Ishikawa (cell line): ENCODE data around the gene TRPV4.

Experiments
- CEBPB ChIP-seq: IDR thresholded peaks from 2 replicates; pipeline ENCODE4 v1.6.1; 2012
- CREB1 ChIP-seq: IDR thresholded peaks from 2 replicates; pipeline ENCODE4 v1.6.1; 2012; ENCODE audit warnings: low read depth
- EGR1 ChIP-seq: IDR thresholded peaks from 2 replicates; pipeline ENCODE4 v1.6.1; 2012
- EP300 ChIP-seq: IDR thresholded peaks from 2 replicates; pipeline ENCODE4 v1.6.1; 2012; ENCODE audit warnings: borderline replicate concordance
- FOXM1 ChIP-seq: IDR thresholded peaks from 2 replicates; pipeline ENCODE4 v1.6.1; 2012; ENCODE audit warnings: low read depth, borderline replicate concordance
- NFIC ChIP-seq: IDR thresholded peaks from 2 replicates; pipeline ENCODE4 v1.6.1; 2012
- RAD21 ChIP-seq: IDR thresholded peaks from 2 replicates; pipeline ENCODE4 v1.6.1; 2012; ENCODE audit warnings: low read depth
- TAF1 ChIP-seq: IDR thresholded peaks from 2 replicates; pipeline ENCODE4 v1.6.1; 2012; ENCODE audit warnings: low read depth, mild to moderate bottlenecking
- TCF12 ChIP-seq: IDR thresholded peaks from 2 replicates; pipeline ENCODE4 v1.6.1; 2012; ENCODE audit warnings: low read depth
- TEAD4 ChIP-seq: IDR thresholded peaks from 2 replicates; pipeline ENCODE4 v1.6.1; 2012
- YY1 ChIP-seq: IDR thresholded peaks from 2 replicates; pipeline ENCODE4 v1.6.1; 2012; ENCODE audit warnings: low read depth
- ZBTB7A ChIP-seq: IDR thresholded peaks from 2 replicates; pipeline ENCODE4 v1.6.1; 2012; ENCODE audit warnings: low read depth
- TF ChIP-seq, protein P1 (sequence below): IDR thresholded peaks from 2 replicates; pipeline ENCODE4 v1.6.1; 2012
- TF ChIP-seq, protein P2 (sequence below): IDR thresholded peaks from 2 replicates; pipeline ENCODE4 v1.6.1; 2012; ENCODE audit warnings: low read depth, mild to moderate bottlenecking
- TF ChIP-seq, protein P3 (sequence below): IDR thresholded peaks from 2 replicates; pipeline ENCODE4 v1.6.1; 2012

TRPV4 gene

GRCh38 chr12:109835827-109836226, 2.6 kb upstream of the TRPV4 start:
- TF ChIP-seq RAD21, result no peak
- no peak for TF ChIP-seq TCF12
- TF ChIP-seq CEBPB, result no peak
- TF ChIP-seq ZBTB7A, result no peak
- TF ChIP-seq EP300, result no peak
- no peak for TF ChIP-seq FOXM1
- TF ChIP-seq TEAD4, result no peak
- no peak for TF ChIP-seq CREB1
- TF ChIP-seq, protein P1, sequence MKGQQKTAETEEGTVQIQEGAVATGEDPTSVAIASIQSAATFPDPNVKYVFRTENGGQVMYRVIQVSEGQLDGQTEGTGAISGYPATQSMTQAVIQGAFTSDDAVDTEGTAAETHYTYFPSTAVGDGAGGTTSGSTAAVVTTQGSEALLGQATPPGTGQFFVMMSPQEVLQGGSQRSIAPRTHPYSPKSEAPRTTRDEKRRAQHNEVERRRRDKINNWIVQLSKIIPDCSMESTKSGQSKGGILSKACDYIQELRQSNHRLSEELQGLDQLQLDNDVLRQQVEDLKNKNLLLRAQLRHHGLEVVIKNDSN, result no peak
- TF ChIP-seq TAF1, result no peak
- TF ChIP-seq NFIC, result no peak
- TF ChIP-seq, protein P2, sequence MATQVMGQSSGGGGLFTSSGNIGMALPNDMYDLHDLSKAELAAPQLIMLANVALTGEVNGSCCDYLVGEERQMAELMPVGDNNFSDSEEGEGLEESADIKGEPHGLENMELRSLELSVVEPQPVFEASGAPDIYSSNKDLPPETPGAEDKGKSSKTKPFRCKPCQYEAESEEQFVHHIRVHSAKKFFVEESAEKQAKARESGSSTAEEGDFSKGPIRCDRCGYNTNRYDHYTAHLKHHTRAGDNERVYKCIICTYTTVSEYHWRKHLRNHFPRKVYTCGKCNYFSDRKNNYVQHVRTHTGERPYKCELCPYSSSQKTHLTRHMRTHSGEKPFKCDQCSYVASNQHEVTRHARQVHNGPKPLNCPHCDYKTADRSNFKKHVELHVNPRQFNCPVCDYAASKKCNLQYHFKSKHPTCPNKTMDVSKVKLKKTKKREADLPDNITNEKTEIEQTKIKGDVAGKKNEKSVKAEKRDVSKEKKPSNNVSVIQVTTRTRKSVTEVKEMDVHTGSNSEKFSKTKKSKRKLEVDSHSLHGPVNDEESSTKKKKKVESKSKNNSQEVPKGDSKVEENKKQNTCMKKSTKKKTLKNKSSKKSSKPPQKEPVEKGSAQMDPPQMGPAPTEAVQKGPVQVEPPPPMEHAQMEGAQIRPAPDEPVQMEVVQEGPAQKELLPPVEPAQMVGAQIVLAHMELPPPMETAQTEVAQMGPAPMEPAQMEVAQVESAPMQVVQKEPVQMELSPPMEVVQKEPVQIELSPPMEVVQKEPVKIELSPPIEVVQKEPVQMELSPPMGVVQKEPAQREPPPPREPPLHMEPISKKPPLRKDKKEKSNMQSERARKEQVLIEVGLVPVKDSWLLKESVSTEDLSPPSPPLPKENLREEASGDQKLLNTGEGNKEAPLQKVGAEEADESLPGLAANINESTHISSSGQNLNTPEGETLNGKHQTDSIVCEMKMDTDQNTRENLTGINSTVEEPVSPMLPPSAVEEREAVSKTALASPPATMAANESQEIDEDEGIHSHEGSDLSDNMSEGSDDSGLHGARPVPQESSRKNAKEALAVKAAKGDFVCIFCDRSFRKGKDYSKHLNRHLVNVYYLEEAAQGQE, result no peak
- no peak for TF ChIP-seq EGR1
- TF ChIP-seq, protein P3, sequence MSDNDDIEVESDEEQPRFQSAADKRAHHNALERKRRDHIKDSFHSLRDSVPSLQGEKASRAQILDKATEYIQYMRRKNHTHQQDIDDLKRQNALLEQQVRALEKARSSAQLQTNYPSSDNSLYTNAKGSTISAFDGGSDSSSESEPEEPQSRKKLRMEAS, result no peak
- no peak for TF ChIP-seq YY1

- TF ChIP-seq NFIC, result no peak
- TF ChIP-seq EGR1, result no peak
- TF ChIP-seq, protein P2, result no peak
- no peak for TF ChIP-seq CEBPB
- TF ChIP-seq EP300, result no peak
- TF ChIP-seq, protein P1, result no peak
- TF ChIP-seq FOXM1, result no peak
- TF ChIP-seq RAD21, result no peak
- TF ChIP-seq ZBTB7A, result no peak
- TF ChIP-seq TAF1, result no peak
These were observed 474 bp downstream of the TRPV4 start for GRCh38 chr12:109832541-109833306.

- TF ChIP-seq, protein P1, result no peak
- no peak for TF ChIP-seq ZBTB7A
These were observed 1.3 kb downstream of the TRPV4 start for GRCh38 chr12:109831929-109832328.

DNA sequence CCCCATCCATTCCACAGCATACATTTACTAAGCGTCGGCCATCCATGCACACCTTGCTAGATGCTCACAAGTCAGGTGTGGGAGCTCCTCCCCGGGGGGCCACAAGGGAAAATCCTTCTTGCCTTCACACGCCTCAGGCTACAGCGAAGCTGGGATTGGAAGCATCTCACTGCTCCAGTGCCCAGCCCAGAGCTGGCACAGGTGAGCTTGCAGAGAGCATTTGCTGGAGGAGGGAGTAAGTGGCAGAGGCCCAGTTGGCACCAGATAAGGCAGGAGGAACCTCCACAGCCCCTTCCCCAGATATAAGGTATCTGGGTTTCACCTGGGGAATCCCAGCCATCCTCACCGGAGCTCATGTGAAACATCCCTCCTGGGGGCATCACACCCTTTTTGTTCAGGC, 1.8 kb downstream of the TRPV4 start:
- TF ChIP-seq, protein P1, result no peak
- TF ChIP-seq ZBTB7A, result no peak
- TF ChIP-seq FOXM1, result no peak
- TF ChIP-seq, protein P3, result no peak
- TF ChIP-seq TEAD4, result no peak
- TF ChIP-seq, protein P2, result no peak
- TF ChIP-seq RAD21, result no peak
- TF ChIP-seq TCF12, result no peak
- TF ChIP-seq EGR1, result no peak
- no peak for TF ChIP-seq CREB1
- no peak for TF ChIP-seq EP300
- no peak for TF ChIP-seq YY1
- TF ChIP-seq NFIC, result no peak
